HEK293T (cell line): ENCODE data around the gene EIF5A.

Experiments
- CTCF ChIA-PET: fragments of 350-600 bp; formaldehyde crosslinking; extraction: SDS; loops from one replicate; lab custom pipeline; 2021; ENCODE audit warnings: antibody characterized with exemption, inconsistent platforms; lab: Yijun Ruan, JAX
- POLR2A ChIA-PET: fragments of 350-600 bp; formaldehyde crosslinking; extraction: SDS; loops from one replicate; lab custom pipeline; 2020; ENCODE audit warnings: antibody characterized with exemption, inconsistent platforms; lab: Yijun Ruan, JAX
- DNase-seq: peaks from one replicate; pipeline ENCODE4 v3.0.0; 2012; ENCODE audit warnings: mixed read lengths; ENCODE audit errors: extremely low spot score
- ARNT ChIP-seq: fragments of 450-650 bp; IDR thresholded peaks from 2 replicates; pipeline ENCODE4 v1.6.1; 2017; ENCODE audit warnings: mild to moderate bottlenecking
- BHLHE40 ChIP-seq: fragments of 450-650 bp; IDR thresholded peaks from 2 replicates; pipeline ENCODE4 v1.6.1; 2016; ENCODE audit warnings: mild to moderate bottlenecking, moderate library complexity, borderline replicate concordance
- CTBP1 ChIP-seq: fragments of 450-650 bp; IDR thresholded peaks from 2 replicates; pipeline ENCODE4 v1.6.1; 2016; ENCODE audit warnings: borderline replicate concordance
- ELF4 ChIP-seq: fragments of 450-650 bp; IDR thresholded peaks from 2 replicates; pipeline ENCODE4 v1.6.1; 2017; ENCODE audit warnings: antibody characterized with exemption
- FOXA1 ChIP-seq: fragments of 450-650 bp; IDR thresholded peaks from 2 replicates; pipeline ENCODE4 v1.6.1; 2016; ENCODE audit warnings: mild to moderate bottlenecking
- FOXK2 ChIP-seq: fragments of 450-650 bp; IDR thresholded peaks from 2 replicates; pipeline ENCODE4 v1.6.1; 2016; ENCODE audit warnings: mild to moderate bottlenecking
- FOXM1 ChIP-seq: fragments of 450-650 bp; IDR thresholded peaks from 2 replicates; pipeline ENCODE4 v1.6.1; 2017; ENCODE audit warnings: mild to moderate bottlenecking, borderline replicate concordance
- HDGF ChIP-seq: fragments of 450-650 bp; IDR thresholded peaks from 2 replicates; pipeline ENCODE4 v1.6.1; 2017; ENCODE audit warnings: antibody characterized with exemption, borderline replicate concordance
- L3MBTL2 ChIP-seq: fragments of 450-650 bp; conservative IDR thresholded peaks from 2 replicates; pipeline ENCODE4 v1.6.1; 2016; ENCODE audit warnings: mild to moderate bottlenecking
- LEF1 ChIP-seq: fragments of 450-650 bp; IDR thresholded peaks from 2 replicates; pipeline ENCODE4 v1.6.1; 2017; ENCODE audit warnings: mild to moderate bottlenecking, borderline replicate concordance
- NFRKB ChIP-seq: fragments of 450-650 bp; IDR thresholded peaks from 2 replicates; pipeline ENCODE4 v1.6.1; 2016; ENCODE audit warnings: mild to moderate bottlenecking, moderate library complexity
- PKNOX1 ChIP-seq: fragments of 450-650 bp; IDR thresholded peaks from 2 replicates; pipeline ENCODE4 v1.6.1; 2016
- SP1 ChIP-seq: fragments of 450-650 bp; IDR thresholded peaks from 2 replicates; pipeline ENCODE4 v1.6.1; 2017
- SUZ12 ChIP-seq: fragments of 450-650 bp; IDR thresholded peaks from 2 replicates; pipeline ENCODE4 v1.6.1; 2016; ENCODE audit warnings: mild to moderate bottlenecking
- TARDBP ChIP-seq: fragments of 450-650 bp; IDR thresholded peaks from 2 replicates; pipeline ENCODE4 v1.6.1; 2016
- ZNF384 ChIP-seq: fragments of 450-650 bp; IDR thresholded peaks from 2 replicates; pipeline ENCODE4 v1.6.1; 2016

Gene EIF5A

GRCh38 chr17:7292729-7293128 is 14.7 kb upstream of the EIF5A start:
- DNase-seq: no peak
- ChIA-PET CTCF (no interaction called here), POLR2A (no interaction called here)
- no peak for TF ChIP-seq SUZ12
- no peak for TF ChIP-seq SP1
- TF ChIP-seq LEF1: no peak
- TF ChIP-seq FOXA1: no peak
- no peak for TF ChIP-seq PKNOX1
- TF ChIP-seq FOXM1: no peak
- no peak for TF ChIP-seq ELF4
- no peak for TF ChIP-seq TARDBP
- no peak for TF ChIP-seq L3MBTL2
- no peak for TF ChIP-seq BHLHE40
- TF ChIP-seq HDGF: no peak
- TF ChIP-seq ZNF384: no peak
- no peak for TF ChIP-seq FOXK2
- no peak for TF ChIP-seq ARNT
- TF ChIP-seq NFRKB: no peak
- no peak for TF ChIP-seq CTBP1

DNA sequence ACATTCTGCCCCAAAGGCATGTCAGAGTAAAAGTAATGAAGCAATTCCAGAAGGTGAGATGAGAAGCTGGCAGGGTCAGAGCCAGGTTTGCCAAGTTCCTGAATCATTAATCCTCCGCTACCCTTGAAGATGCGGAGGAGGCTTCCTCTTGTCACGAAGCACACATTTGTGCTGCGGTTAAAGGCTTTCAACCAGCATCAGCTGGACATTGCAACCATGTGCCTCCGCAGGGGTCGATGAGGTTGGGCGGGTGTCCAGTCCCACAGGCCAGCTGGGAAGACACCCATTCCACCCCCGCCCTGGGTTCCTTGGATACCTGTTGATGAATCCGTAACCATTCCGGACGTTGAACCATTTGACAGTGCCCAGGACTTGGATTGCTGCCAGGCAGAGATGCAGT is 14.3 kb upstream of the EIF5A start:
- DNase-seq: no peak
- no peak for TF ChIP-seq FOXA1
- TF ChIP-seq SP1: no peak
- TF ChIP-seq CTBP1: no peak
- no peak for TF ChIP-seq LEF1
- TF ChIP-seq ZNF384: no peak
- TF ChIP-seq FOXM1: no peak
- TF ChIP-seq L3MBTL2: no peak
- TF ChIP-seq SUZ12: no peak
- TF ChIP-seq HDGF: no peak
- TF ChIP-seq NFRKB: no peak
- TF ChIP-seq PKNOX1: no peak
- TF ChIP-seq ELF4: no peak
- no peak for TF ChIP-seq BHLHE40
- no peak for TF ChIP-seq FOXK2
- no peak for TF ChIP-seq ARNT
- no peak for TF ChIP-seq TARDBP
- POLR2A ChIA-PET: no interaction called here
- CTCF ChIA-PET: no interaction called here

GRCh38 chr17:7293816-7294613 is 13.4 kb upstream of the EIF5A start:
- DNase-seq: no peak
- ChIA-PET CTCF (no interaction called here), POLR2A (no interaction called here)
- TF ChIP-seq ELF4 (no peak), FOXA1 (no peak), CTBP1 (no peak), LEF1 (no peak), TARDBP (no peak), SUZ12 (no peak), SP1 (no peak), ARNT (no peak), L3MBTL2 (no peak), FOXM1 (no peak), FOXK2 (no peak), NFRKB (no peak)

- ChIA-PET CTCF (no interaction called here), POLR2A (no interaction called here)
- DNase-seq: no peak
- TF ChIP-seq L3MBTL2 (peak; percentile 70), ZNF384 (no peak), HDGF (no peak)
Measured at GRCh38 chr17:7294614-7295153, 12.7 kb upstream of the EIF5A start, which contains the start of gene YBX2. YBX2 (minus strand) TSS chr17:7294639; CDS start chr17:7294500, 139 bp downstream.

- CTCF ChIA-PET: interaction anchor here (0.6 to 2.2 kb wide), 6 partner anchors 10 to 250 kb away, joined by 3 to 22 read pairs (median 6); partner anchors contain the start of gene SLC2A4
- TF ChIP-seq ARNT (no peak), FOXK2 (no peak), FOXA1 (no peak), BHLHE40 (no peak)
- POLR2A ChIA-PET: interaction anchor here (1.2 to 1.4 kb wide), 3 partner anchors 14 to 75 kb away, joined by 3 to 12 read pairs (median 8); partner anchors contain the start of genes ACADVL, DLG4, DVL2 and SLC2A4
- DNase-seq: no peak
Measured at GRCh38 chr17:7295230-7296180, 11.9 kb upstream of the EIF5A start.
